ENCODE measurements around the gene DDX39B. TPM values are rescaled to one million over a fixed set of nuclear protein-coding genes. Genes with fewer than 3 reads are reported as not detected.
A peak's percentile ranks its signal among the peaks of the same experiment; 100 is the strongest.
"Not testable (repeated sequence)": the region's sequence is repeated elsewhere in the genome, so short reads cannot be mapped to it uniquely, and the experiment has no call there.

DDX39B gene
- total RNA-seq, 1 donor: 183 TPM

GRCh38 chr6:31529329-31530150, 12.3 kb downstream of the DDX39B start:
- Histone ChIP-seq H3K4me1 (ENCODE audit: insufficient read depth, low read length) (no peaks in the 10 kb centered on the region), H3K27me3 (ENCODE audit: insufficient read depth, low read length) (no peaks in the 10 kb centered on the region), H3K9me3 (ENCODE audit: low read depth, low read length) (no peaks in the 10 kb centered on the region), H3K4me3 (ENCODE audit: low read length) (no peak overlapping the region)

- no peaks in the 10 kb centered on the region for H3K9me3 ChIP-seq (ENCODE audit: low read depth, low read length)
Observed at GRCh38 chr6:31528821-31529328, 12.9 kb downstream of the DDX39B start, which contains the start of gene MCCD1. MCCD1 (plus strand) TSS chr6:31528962; CDS start chr6:31529015, 53 bp downstream.

DNA sequence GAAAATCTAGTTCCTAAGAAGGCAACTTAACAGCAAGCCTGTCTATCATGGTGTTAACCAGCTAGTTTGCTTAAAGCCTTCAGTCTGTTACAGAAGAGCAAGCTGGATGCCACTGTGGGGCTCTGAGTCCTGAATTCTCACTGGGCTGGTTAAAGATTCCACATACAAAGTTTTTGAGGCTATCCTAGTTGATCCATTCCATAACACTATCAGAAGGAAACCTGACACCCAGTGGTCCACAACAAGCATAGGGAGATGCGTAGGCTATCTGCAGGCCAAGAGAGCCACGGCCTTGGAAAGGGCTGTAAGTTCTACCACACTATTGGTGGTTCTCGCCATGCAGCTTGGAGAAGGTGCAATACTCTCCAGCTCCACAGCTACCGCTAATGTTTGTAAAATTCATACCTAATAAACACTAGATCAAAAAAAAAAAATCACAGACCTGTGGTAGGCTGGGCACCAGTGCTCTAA, 13.5 kb downstream of the DDX39B start:
- Histone ChIP-seq H3K27me3 (ENCODE audit: insufficient read depth, low read length) (no peaks in the 10 kb centered on the region), H3K9me3 (ENCODE audit: low read depth, low read length) (no peaks in the 10 kb centered on the region), H3K4me3 (ENCODE audit: low read length) (no peak overlapping the region), H3K4me1 (ENCODE audit: insufficient read depth, low read length) (no peaks in the 10 kb centered on the region)

More at GRCh38 chr6:31528821-31529328, 12.9 kb downstream of the DDX39B start, which contains the start of gene MCCD1:
- Histone ChIP-seq H3K4me1 (ENCODE audit: insufficient read depth, low read length) (no peaks in the 10 kb centered on the region), H3K4me3 (ENCODE audit: low read length) (no peak within 1 kb of the TSS), H3K27me3 (ENCODE audit: insufficient read depth, low read length) (no peaks in the 10 kb centered on the region)

GRCh38 chr6:31525932-31526591, 15.7 kb downstream of the DDX39B start:
- Histone ChIP-seq H3K9me3 (ENCODE audit: low read depth, low read length) (no peaks in the 10 kb centered on the region), H3K4me1 (ENCODE audit: insufficient read depth, low read length) (no peaks in the 10 kb centered on the region), H3K4me3 (ENCODE audit: low read length) (no peak overlapping the region), H3K27me3 (ENCODE audit: insufficient read depth, low read length) (no peaks in the 10 kb centered on the region)

GRCh38 chr6:31525553-31525931, 16.3 kb downstream of the DDX39B start:
- H3K9me3 ChIP-seq (ENCODE audit: low read depth, low read length): no peaks in the 10 kb centered on the region
- H3K4me3 ChIP-seq (ENCODE audit: low read length): no peak overlapping the region
- H3K4me1 ChIP-seq (ENCODE audit: insufficient read depth, low read length): no peaks in the 10 kb centered on the region
- no peaks in the 10 kb centered on the region for H3K27me3 ChIP-seq (ENCODE audit: insufficient read depth, low read length)

DNA sequence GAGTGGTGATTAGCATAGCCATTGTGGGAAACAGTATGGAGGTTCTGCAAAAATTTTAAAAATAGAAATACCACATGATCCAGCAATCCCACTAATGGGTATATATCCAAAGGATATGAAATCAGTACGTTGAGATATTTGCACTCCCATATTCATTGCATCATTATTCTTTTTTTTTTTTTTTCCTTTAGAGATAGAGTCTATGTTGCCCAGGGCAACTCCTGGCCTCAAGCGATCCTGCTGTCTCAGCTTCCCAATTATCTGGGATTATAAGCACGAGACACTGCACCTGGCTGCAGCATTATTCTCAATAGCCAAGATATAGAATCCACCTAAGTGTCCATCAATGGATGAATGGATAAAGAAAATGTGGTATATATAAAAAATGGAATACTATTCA, 20.0 kb downstream of the DDX39B start:
- H3K4me1 ChIP-seq (ENCODE audit: insufficient read depth, low read length): peaks cover 7% of the 10 kb centered on the region
- no peaks in the 10 kb centered on the region for H3K9me3 ChIP-seq (ENCODE audit: low read depth, low read length)
- no peak overlapping the region for H3K4me3 ChIP-seq (ENCODE audit: low read length)
- no peaks in the 10 kb centered on the region for H3K27me3 ChIP-seq (ENCODE audit: insufficient read depth, low read length)

DNA sequence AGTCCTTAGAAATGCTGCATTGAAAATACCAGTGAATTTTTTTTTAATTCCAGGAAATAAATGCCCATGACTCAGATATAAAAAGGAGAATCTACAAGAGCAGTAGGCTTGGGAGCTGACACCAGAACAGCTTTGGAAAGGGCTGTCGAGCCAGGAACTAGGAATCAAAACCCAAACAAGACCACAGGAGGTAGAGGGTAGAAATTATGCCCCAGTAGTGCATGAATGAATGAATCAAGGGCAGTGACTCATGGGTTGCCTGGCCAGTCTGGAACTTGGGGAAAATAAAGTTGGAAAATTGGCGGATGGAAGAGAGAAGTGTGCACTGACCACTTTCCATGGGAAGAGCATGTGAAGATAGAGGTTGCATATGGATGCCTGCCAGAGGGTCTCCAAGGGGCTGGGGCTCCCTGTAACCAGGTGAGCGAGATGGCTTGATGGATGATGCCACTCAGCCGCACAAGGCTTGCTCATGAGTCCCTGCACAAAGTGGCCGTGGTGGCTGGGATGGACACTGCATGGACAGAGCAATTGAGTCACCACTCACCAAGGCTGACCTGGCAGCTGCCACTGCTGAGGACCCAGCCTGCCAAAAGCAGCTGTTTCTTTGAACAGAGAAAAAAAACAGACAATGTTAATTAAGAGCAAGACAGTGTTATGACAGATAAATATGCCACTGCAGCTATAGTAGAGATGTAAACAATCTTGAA, 28.2 kb downstream of the DDX39B start:
- H3K9me3 ChIP-seq (ENCODE audit: low read depth, low read length): no peaks in the 10 kb centered on the region
- H3K4me1 ChIP-seq (ENCODE audit: insufficient read depth, low read length): peaks cover 16% of the 10 kb centered on the region
- H3K27me3 ChIP-seq (ENCODE audit: insufficient read depth, low read length): no peaks in the 10 kb centered on the region
- no peak overlapping the region for H3K4me3 ChIP-seq (ENCODE audit: low read length)

GRCh38 chr6:31510007-31510406, 31.8 kb downstream of the DDX39B start:
- H3K9me3 ChIP-seq (ENCODE audit: low read depth, low read length): no peaks in the 10 kb centered on the region
- H3K4me1 ChIP-seq (ENCODE audit: insufficient read depth, low read length): no peaks in the 10 kb centered on the region
- no peak overlapping the region for H3K4me3 ChIP-seq (ENCODE audit: low read length)
- no peaks in the 10 kb centered on the region for H3K27me3 ChIP-seq (ENCODE audit: insufficient read depth, low read length)

GRCh38 chr6:31509036-31509435, 32.8 kb downstream of the DDX39B start:
- not testable (repeated sequence) for H3K27me3 ChIP-seq (ENCODE audit: insufficient read depth, low read length); H3K4me1 ChIP-seq (ENCODE audit: insufficient read depth, low read length); H3K4me3 ChIP-seq (ENCODE audit: low read length); H3K9me3 ChIP-seq (ENCODE audit: low read depth, low read length)

- no peaks in the 10 kb centered on the region for H3K27me3 ChIP-seq (ENCODE audit: insufficient read depth, low read length)
- no peak overlapping the region for H3K4me3 ChIP-seq (ENCODE audit: low read length)
- no peaks in the 10 kb centered on the region for H3K9me3 ChIP-seq (ENCODE audit: low read depth, low read length)
- peaks cover 27% of the 10 kb centered on the region for H3K4me1 ChIP-seq (ENCODE audit: insufficient read depth, low read length)
Observed at GRCh38 chr6:31502586-31502985, 39.2 kb downstream of the DDX39B start.

DNA sequence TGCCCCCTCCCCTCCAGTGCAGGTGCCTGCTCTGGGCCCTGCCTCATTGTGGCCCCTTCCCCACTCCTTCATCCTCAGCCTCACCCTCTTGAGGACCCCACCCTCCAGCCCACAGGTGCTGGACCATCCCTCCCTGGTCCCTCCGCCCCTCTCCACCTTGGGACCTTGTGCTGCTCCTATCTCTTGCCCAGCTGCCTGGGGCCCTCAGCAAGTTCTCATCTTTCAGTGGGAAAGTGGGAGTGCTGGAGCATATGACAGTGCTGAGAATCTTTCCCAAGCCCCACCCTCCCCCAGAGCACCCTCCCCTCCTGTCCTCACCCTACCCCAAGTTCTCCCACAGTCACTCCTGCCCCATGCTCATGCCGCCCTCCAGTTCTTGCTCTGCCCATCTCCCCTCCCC, 42.2 kb downstream of the DDX39B start:
- H3K27me3 ChIP-seq (ENCODE audit: insufficient read depth, low read length); H3K4me3 ChIP-seq (ENCODE audit: low read length); H3K9me3 ChIP-seq (ENCODE audit: low read depth, low read length): not testable (repeated sequence)
- H3K4me1 ChIP-seq (ENCODE audit: insufficient read depth, low read length): peaks cover 53% of the 10 kb centered on the region

- Histone ChIP-seq H3K4me3 (ENCODE audit: low read length) (no peak overlapping the region), H3K4me1 (ENCODE audit: insufficient read depth, low read length) (peaks cover 53% of the 10 kb centered on the region), H3K27me3 (ENCODE audit: insufficient read depth, low read length) (no peaks in the 10 kb centered on the region), H3K9me3 (ENCODE audit: low read depth, low read length) (no peaks in the 10 kb centered on the region)
Observed at GRCh38 chr6:31498748-31499147, 43.1 kb downstream of the DDX39B start.

DNA sequence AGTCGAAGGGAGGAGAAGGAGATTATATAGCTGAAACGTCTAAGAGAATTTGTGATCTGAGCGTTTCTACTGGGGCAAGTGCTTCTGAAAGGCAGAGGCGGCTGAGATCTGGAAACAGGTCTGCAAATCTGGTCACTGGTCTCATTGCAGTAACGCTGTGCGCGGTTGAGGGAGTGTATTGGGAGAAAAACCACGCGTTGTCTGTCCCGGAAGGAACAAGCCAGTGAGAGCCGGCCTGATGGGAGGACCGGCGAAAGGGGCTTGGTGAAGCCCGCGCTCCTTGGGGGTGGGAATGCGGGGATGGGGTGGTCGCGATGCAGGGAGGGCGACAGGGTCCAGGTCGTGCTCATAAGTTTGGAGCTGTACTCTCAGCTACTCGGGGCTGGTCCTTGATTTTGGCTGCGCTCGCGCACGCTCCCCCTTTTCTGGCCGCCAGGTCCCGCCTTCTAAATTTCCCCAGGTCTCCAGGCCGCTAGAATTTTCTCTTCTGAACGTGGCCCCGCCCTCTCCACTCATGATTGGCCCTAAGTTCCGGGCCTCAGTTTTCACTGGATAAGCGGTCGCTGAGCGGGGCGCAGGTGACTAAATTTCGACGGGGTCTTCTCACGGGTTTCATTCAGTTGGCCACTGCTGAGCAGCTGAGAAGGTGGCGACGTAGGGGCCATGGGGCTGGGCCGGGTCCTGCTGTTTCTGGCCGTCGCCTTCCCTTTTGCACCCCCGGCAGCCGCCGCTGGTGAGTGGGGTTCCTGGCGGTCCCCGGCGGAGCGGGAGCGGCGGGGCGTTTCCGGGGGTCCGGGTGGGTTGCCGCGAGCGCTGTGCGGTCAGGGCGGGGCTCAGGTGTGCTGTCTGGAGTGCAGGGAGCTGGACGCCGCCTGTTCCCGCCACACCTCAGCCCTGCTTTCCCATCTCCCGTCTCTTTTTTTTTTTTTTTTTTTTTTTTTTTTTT, 44.0 kb downstream of the DDX39B start, which contains the start of gene MICB:
Gene MICB, plus strand, starts transcription at position 615 of the 946 bp plus-strand sequence. Its CDS starts 49 bp downstream, at position 664.
- H3K9me3 ChIP-seq (ENCODE audit: low read depth, low read length): no peaks in the 10 kb centered on the region
- peaks cover 60% of the 10 kb centered on the region for H3K4me1 ChIP-seq (ENCODE audit: insufficient read depth, low read length)
- H3K27me3 ChIP-seq (ENCODE audit: insufficient read depth, low read length): no peaks in the 10 kb centered on the region
- H3K4me3 ChIP-seq (ENCODE audit: low read length): peak within 1 kb of the TSS; percentile 58

DNA sequence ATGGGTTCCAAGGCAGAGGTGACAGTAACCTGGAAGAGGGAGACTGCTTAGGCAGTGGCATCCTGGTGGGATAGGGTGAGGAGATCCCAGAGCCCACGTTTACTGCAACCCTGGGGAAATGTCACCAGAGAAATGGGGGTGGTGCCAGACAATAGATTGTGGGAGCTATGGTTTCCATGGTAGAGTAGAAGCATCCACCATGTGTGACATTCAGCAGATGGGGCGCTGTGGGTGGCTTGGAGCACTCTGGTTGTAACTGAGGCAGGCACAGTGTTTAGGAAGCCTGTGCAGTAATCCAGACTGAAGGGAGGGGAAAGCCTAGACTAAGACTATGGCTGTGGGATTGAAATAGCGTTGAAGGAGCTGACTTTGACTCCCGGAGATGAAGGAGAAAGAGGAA, 45.0 kb downstream of the DDX39B start:
- not testable (repeated sequence) for H3K9me3 ChIP-seq (ENCODE audit: low read depth, low read length); H3K27me3 ChIP-seq (ENCODE audit: insufficient read depth, low read length)
- Histone ChIP-seq H3K4me1 (ENCODE audit: insufficient read depth, low read length) (peaks cover 61% of the 10 kb centered on the region), H3K4me3 (ENCODE audit: low read length) (peak overlapping the region; percentile 58)

Measured in mononuclear cell (primary cell).